Stimulated activated CD4-positive, alpha-beta T cell treated with anti-CD3 and anti-CD28 coated beads, Interleukin-2, amount 100 ng/mL, for 4 hours (primary cell): ENCODE data around the gene FOCAD.
A peak's percentile ranks its signal among the peaks of the same experiment; 100 is the strongest.
"Not testable (repeated sequence)": the region's sequence is repeated elsewhere in the genome, so short reads cannot be mapped to it uniquely, and the experiment has no call there.

Experiments used
- DNase-seq: peaks from one replicate; pipeline ENCODE4 v3.0.0-alpha.2; 2020; ENCODE audit warnings: low read depth

Gene FOCAD

GRCh38 chr9:20884985-20885593, 201.0 kb downstream of the FOCAD start:
- DNase-seq: peak; percentile 42

DNA sequence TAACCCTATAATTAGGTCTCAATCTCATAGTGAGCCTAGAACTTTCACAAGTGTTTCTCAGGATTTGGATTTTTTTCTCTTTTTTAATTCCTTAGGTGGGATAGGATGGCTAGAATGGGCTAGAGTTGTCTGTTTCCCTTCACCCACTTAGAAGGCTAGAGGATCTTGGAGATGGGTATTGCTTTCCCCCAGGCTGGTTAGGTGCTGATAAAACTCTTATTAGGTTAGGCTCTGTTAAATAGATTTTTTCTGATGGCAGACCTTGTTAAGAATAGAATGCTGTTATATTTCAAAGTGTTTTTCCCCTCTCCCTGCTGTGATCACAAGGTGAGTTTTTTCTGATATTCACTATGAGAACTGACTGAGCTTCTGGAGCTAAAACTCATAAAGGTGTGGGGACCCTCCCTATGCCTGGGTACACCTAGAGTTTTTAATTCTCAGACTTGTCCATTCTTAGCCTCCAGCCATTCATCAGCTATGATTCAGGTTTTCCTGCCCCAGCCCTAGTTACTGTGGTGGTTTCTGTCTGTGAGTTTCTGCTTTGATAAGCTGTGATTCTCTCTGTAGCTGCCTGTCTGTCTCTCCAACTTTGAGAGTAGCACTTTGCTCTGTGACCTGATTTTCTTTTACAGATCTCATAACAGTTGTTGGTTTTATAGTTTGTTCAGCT, 215.0 kb downstream of the FOCAD start:
- no peak for DNase-seq

GRCh38 chr9:20903212-20903611, 219.2 kb downstream of the FOCAD start:
- DNase-seq: no peak

- DNase-seq: no peak
Measured at GRCh38 chr9:20904995-20905394, 220.9 kb downstream of the FOCAD start.

DNA sequence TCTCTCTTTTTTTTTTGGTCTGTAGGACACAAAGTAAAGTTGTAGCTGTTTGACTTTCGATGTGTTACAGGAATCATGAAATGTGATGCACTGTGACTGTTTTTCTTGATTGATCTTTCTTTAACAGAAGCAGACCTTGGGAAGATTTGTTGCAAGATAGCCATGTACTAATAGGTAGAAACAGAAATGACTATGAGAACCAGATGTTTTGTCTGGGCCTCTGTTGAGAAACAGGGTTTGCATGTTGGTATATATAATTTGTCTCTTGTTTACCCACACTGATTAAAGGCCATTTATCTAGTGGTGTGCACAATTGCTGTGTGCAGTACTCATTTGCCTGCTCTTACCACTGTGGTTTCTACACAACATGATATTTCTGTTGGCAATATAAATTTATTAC, 222.3 kb downstream of the FOCAD start:
- no peak for DNase-seq

- DNase-seq: no peak
Measured at GRCh38 chr9:20908461-20908860, 224.4 kb downstream of the FOCAD start.

GRCh38 chr9:20914556-20914955, 230.5 kb downstream of the FOCAD start:
- no peak for DNase-seq

DNA sequence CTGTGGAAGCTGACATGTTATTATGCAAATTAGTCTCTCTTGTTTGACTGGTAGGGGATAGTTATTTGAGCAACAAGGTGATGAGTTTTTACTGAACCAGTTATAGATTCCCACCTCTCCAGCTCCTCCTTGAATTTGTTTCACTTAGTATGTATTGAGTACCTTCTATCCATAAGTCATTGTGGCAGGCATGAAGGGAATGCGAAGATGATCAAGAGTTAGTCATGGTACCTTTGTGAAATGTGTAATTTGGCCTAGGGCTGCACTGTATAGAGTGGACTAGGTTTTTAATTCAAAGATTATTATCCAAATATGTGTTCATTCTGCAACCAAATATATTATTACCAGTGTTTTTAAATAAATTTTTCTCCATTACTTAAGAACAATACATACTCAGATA, 237.3 kb downstream of the FOCAD start:
- no peak for DNase-seq

- no peak for DNase-seq
Measured at GRCh38 chr9:20925256-20926045, 241.4 kb downstream of the FOCAD start.

DNA sequence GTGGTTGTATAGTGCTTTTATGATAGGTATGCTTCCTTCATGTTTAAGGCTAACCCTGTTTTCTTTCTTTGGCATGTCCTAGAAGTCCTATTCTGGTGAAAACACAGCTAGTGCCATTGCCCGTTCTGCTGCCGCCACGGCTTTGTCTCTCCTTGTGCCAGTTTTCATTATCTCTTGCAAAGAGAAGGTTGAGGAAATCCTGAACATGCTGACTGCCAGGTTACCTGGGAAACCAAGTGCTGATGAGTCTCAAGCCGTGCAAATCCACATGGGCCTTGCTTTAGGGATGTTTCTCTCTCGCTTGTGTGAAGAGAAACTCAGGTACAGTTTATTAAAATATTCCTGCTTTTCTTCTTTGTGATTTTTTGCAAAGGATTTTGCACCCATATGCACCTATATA, 245.2 kb downstream of the FOCAD start:
- DNase-seq: no peak

GRCh38 chr9:20930836-20931235, 246.8 kb downstream of the FOCAD start:
- no peak for DNase-seq

- no peak for DNase-seq
Measured at GRCh38 chr9:20940447-20941173, 256.6 kb downstream of the FOCAD start.

DNA sequence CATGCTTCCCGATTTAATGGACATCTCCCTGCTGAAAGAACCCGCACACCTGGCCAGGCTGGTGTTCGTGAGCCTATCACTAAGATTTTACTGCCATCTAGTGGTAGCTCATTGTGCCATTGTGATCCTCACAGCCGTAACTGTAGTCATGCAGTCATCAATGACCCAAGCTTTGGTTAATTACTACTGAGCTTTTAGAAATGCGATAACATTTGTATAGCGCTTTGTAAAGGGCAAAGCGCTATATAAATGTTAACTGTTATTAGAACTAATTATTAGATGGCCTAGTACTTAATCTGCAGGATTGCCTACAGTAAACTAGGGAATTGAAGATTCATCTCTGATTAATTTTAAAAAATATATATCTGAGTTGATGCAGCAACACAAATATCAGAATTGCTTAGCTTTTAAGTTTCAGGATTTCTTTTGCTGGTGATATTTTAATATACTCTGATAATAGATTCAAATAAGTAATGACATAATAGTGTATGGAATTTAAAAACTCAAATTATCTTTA, 257.2 kb downstream of the FOCAD start:
- DNase-seq: peak; percentile 47

- no peak for DNase-seq
Measured at GRCh38 chr9:20944507-20944906, 260.4 kb downstream of the FOCAD start.

- no peak for DNase-seq
Measured at GRCh38 chr9:20945269-20945668, 261.2 kb downstream of the FOCAD start.

DNA sequence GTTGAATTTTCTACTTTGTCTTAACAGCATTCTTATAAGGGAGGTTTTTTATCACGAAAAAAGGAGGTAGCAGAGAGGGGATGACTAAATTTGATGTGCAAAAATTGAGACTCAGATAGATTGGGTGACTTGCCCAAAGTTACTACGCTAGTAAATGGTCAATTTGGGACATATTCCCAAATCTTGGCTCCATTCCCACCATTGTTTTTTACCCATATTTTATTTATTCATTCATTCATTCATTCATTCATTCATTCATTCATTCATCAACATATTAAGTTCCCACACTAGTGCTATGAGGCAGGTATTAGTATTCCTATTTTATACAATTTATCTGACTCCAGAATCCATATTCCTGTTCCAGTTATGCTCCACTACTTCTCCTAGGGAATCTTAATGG, 261.8 kb downstream of the FOCAD start:
- DNase-seq: no peak

DNA sequence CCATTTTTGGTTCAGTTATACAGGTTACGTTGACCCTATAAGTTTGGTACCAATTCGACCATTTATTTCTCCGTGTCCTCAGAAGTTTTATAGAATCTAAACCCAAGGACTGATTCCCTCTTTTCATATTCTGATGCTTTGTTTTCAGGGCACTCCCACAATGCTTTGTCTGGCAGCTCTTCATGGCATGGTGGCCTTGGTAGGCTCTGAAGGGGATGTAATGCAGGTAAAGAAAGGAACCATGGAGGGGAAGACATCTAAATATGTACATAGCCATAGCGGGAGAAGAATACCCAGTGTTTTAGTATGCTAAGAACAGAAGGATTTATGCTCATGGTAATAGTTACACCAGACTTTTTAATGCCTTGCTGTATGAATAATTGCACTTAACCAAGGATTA, 264.6 kb downstream of the FOCAD start:
- DNase-seq: no peak

DNA sequence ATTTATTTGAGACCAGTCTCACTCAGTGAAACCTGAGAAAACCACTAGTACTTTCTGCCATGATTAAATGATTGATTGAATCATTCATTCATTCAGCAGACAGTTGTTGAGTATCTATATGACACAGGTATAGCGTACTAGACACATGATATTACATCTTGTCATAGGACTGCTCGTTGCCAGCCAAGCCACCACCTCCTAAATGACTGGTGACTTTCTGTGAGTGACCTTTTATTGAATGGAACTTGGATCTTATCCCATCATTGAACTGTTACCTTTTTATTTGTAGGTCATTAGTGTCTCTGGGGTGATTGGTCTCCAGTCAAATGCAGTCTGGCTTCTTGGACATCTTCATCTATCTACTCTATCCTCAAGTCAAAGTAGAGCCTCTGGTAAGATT, 266.6 kb downstream of the FOCAD start:
- no peak for DNase-seq

DNA sequence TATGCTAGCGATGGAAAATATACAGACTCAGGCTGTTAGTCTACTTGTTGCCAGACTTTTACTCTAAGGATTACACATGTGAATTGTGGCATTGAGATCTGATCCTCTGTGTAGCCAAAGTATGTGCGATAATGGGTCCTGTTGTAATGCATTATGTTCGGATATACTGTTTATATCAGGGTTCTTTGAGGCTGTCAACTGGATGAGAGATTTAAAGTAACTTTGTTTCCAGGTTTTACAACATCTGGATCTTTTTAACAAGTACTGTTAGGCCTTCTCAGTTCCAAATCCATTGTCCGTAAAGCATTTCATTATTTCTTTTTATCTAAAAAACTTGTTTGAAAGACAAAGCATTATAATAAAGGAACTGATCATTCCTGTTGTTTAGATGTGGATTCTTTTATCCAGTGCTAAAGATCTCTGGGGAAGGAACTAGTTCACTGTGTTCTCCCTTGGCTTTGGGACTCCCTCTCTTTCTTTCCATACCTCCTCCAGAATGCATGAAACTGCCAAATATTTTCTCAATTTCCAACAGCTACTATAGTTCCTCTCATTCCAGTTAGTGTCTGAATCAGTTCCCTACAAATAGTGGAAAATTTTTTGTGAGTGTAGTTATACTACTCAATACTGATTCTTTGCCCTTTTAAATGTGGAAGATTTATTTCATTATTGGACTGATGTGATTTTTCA, 278.6 kb downstream of the FOCAD start:
- DNase-seq: no peak

DNA sequence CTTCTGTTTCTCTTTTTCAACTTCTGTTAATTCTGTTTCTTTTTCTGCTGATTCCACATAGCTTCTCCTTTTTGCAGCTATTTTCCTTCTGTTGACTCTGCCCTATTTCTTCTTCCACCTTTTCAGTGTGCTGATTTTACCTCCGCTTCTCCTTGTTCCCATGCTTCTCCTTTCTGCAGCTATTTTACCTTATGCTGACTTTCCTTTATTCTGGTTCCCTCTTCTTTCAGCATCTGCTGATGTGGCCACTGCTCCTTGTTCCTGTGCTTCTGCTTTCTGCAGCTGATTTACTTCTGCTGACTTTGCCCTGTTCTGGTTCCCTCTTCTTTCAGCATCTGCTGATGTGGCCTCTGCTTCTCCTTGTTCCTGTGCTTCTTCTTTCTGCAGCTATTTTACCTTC, 288.6 kb downstream of the FOCAD start:
- DNase-seq: no peak

GRCh38 chr9:20973246-20973947, 289.3 kb downstream of the FOCAD start:
- DNase-seq: not testable (repeated sequence)
